NCI-H82 (cell line): ENCODE results near the gene PGM5.
"Not testable (repeated sequence)": the region's sequence is repeated elsewhere in the genome, so short reads cannot be mapped to it uniquely, and the experiment has no call there.

Experiments used
- DNase-seq: peaks from one replicate; lab custom pipeline; 2025; lab: John Stamatoyannopoulos, UW

The PGM5 gene

GRCh38 chr9:68356380-68357118, at the start of gene PGM5:
Gene PGM5 (plus strand): TSS chr9:68356611. CDS start chr9:68357128, 517 bp downstream.
- not testable (repeated sequence) for DNase-seq

- not testable (repeated sequence) for DNase-seq
Observed at GRCh38 chr9:68307127-68307526, 49.3 kb upstream of the PGM5 start.

GRCh38 chr9:68307654-68308053, 48.8 kb upstream of the PGM5 start:
- DNase-seq, result not testable (repeated sequence)

- DNase-seq, result not testable (repeated sequence)
Observed at GRCh38 chr9:68311208-68311607, 45.2 kb upstream of the PGM5 start.

GRCh38 chr9:68318209-68318608, 38.2 kb upstream of the PGM5 start:
- not testable (repeated sequence) for DNase-seq

- not testable (repeated sequence) for DNase-seq
Observed at GRCh38 chr9:68323749-68324148, 32.7 kb upstream of the PGM5 start.

GRCh38 chr9:68324518-68324917, 31.9 kb upstream of the PGM5 start:
- not testable (repeated sequence) for DNase-seq

GRCh38 chr9:68329106-68329505, 27.3 kb upstream of the PGM5 start:
- not testable (repeated sequence) for DNase-seq

- DNase-seq, result not testable (repeated sequence)
Observed at GRCh38 chr9:68330531-68331173, 25.8 kb upstream of the PGM5 start.

GRCh38 chr9:68332122-68332521, 24.3 kb upstream of the PGM5 start:
- DNase-seq, result not testable (repeated sequence)

GRCh38 chr9:68335935-68336334, 20.5 kb upstream of the PGM5 start:
- not testable (repeated sequence) for DNase-seq

GRCh38 chr9:68336639-68337339, 19.6 kb upstream of the PGM5 start:
- DNase-seq, result not testable (repeated sequence)

- DNase-seq, result not testable (repeated sequence)
Observed at GRCh38 chr9:68338000-68338399, 18.4 kb upstream of the PGM5 start.

GRCh38 chr9:68342265-68343025, 14.0 kb upstream of the PGM5 start:
- not testable (repeated sequence) for DNase-seq

- DNase-seq, result not testable (repeated sequence)
Observed at GRCh38 chr9:68343242-68343641, 13.2 kb upstream of the PGM5 start.

- not testable (repeated sequence) for DNase-seq
Observed at GRCh38 chr9:68343992-68344391, 12.4 kb upstream of the PGM5 start.

- DNase-seq, result not testable (repeated sequence)
Observed at GRCh38 chr9:68351689-68352088, 4.7 kb upstream of the PGM5 start.

GRCh38 chr9:68355993-68356379, 425 bp upstream of the PGM5 start:
- not testable (repeated sequence) for DNase-seq

GRCh38 chr9:68357119-68357714, 806 bp downstream of the PGM5 start:
- DNase-seq, result not testable (repeated sequence)

GRCh38 chr9:68366933-68367547, 10.6 kb downstream of the PGM5 start:
- DNase-seq, result not testable (repeated sequence)

GRCh38 chr9:68375789-68376188, 19.4 kb downstream of the PGM5 start:
- DNase-seq, result not testable (repeated sequence)
